ENCODE measurements around the gene LYG1. TPM values are rescaled to one million over a fixed set of nuclear protein-coding genes. Genes with fewer than 3 reads are reported as not detected.

LYG1 gene
- total RNA-seq, 1 experiment from 2014 or later = 0.23 TPM

- ChIA-PET POLR2A (no interaction called here), CTCF (no interaction called here)
- ATAC-seq = no peak
These were observed 3.0 kb downstream of the LYG1 start for GRCh38 chr2:99297994-99298393.

DNA sequence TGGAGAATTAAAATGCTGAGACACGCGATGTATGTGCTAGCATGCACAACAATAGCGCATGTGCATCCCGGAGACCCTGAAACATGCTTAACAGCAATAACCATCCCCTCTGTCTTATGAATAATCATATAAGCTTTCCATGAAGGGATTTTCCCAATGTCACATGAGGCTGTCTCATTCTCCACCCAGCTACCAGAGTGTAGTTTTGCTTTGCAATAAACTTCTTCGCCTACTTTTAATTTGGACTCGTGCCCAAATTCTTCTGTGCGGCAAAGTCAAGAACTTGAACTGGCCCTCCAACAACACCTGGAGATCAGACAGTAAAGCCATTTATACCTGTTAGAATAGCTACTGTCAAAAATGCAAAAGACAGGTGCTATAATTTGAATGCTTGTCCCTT, 15.5 kb downstream of the LYG1 start:
- TF ChIP-seq SIN3A (IDR thresholded peaks at IDR 0.05; ENCODE audit: borderline replicate concordance, insufficient read depth, low read depth, low read length) (no peak), POLR2AphosphoS5 (IDR thresholded peaks at IDR 0.05; ENCODE audit: low read depth, low read length) (no peak), REST (IDR thresholded peaks at IDR 0.05; ENCODE audit: insufficient read depth in 1 of 2, low read depth in 2 of 2, low read length in 1 of 2) (no peak), TCF7L2 (IDR thresholded peaks at IDR 0.05; ENCODE audit: low read depth, low read length) (no peak), CTCF (IDR thresholded peaks at IDR 0.05) (no peak)
- Histone ChIP-seq H3K4me3 (ENCODE audit: low read depth in 2 of 2, low read length in 2 of 2) (no peak overlapping the region), H3K27ac (ENCODE audit: low read length) (no peak overlapping the region), H3K9me3 (ENCODE audit: control insufficient read depth, insufficient read depth, low read depth, low read length) (peaks cover 3% of the 10 kb centered on the region; the same call in 1 of the 2 replicates), H3K27me3 (ENCODE audit: control insufficient read depth, insufficient read depth, low read length) (no peaks in the 10 kb centered on the region), H3K36me3 (ENCODE audit: control insufficient read depth, insufficient read depth, low read length) (no peaks in the 10 kb centered on the region), H3K4me1 (ENCODE audit: control insufficient read depth, insufficient read depth, low read length) (no peaks in the 10 kb centered on the region)
- POLR2A ChIA-PET = no interaction called here
- ATAC-seq (no peak), DNase-seq (ENCODE audit: low read depth, low spot score) (no peak)
- CTCF ChIA-PET = no interaction called here
- BruUV-seq (replicated peaks) = no TSS peak
- in situ Hi-C loops (cut with HindIII; ENCODE audit: low pct_unique_long_range_greater_than_20kb, low sequenced_read_pairs) (no loop called here), intact Hi-C loops (cut with micrococcal nuclease; ENCODE audit: unreplicated experiment) (no loop called here)

More at GRCh38 chr2:99297994-99298393, 3.0 kb downstream of the LYG1 start:
- in situ Hi-C loops (cut with HindIII; ENCODE audit: low pct_unique_long_range_greater_than_20kb, low sequenced_read_pairs) = no loop called here
- Histone ChIP-seq H3K27ac (ENCODE audit: low read length) (no peak overlapping the region), H3K36me3 (ENCODE audit: control insufficient read depth, insufficient read depth, low read length) (no peaks in the 10 kb centered on the region), H3K4me1 (ENCODE audit: control insufficient read depth, insufficient read depth, low read length) (no peaks in the 10 kb centered on the region), H3K4me3 (ENCODE audit: low read depth in 2 of 2, low read length in 2 of 2) (no peak overlapping the region), H3K27me3 (ENCODE audit: control insufficient read depth, insufficient read depth, low read length) (no peaks in the 10 kb centered on the region), H3K9me3 (ENCODE audit: control insufficient read depth, insufficient read depth, low read depth, low read length) (no peaks in the 10 kb centered on the region)
- no peak for DNase-seq (ENCODE audit: low read depth, low spot score)
- no peak for TF ChIP-seq CTCF (IDR thresholded peaks at IDR 0.05)
- TF ChIP-seq REST (IDR thresholded peaks at IDR 0.05; ENCODE audit: insufficient read depth in 1 of 2, low read depth in 2 of 2, low read length in 1 of 2) = no peak
- TF ChIP-seq SIN3A (IDR thresholded peaks at IDR 0.05; ENCODE audit: borderline replicate concordance, insufficient read depth, low read depth, low read length) = no peak
- no peak for TF ChIP-seq POLR2AphosphoS5 (IDR thresholded peaks at IDR 0.05; ENCODE audit: low read depth, low read length)
- no peak for TF ChIP-seq TCF7L2 (IDR thresholded peaks at IDR 0.05; ENCODE audit: low read depth, low read length)
- intact Hi-C loops (cut with micrococcal nuclease; ENCODE audit: unreplicated experiment) = no loop called here
- BruUV-seq (replicated peaks) = no TSS peak

Data from Panc1 (cell line).